Liver (tissue), 9 donors: ENCODE data around the gene LRRD1. TPM values are rescaled to one million over a fixed set of nuclear protein-coding genes. Genes with fewer than 3 reads are reported as not detected.

Experiments used
- DNase-seq: peaks from one replicate; pipeline ENCODE4 v3.0.0-alpha.2; 2017; ENCODE audit warnings: low spot score
- H3K27ac ChIP-seq, 2 donors: one replicate each; pipeline ENCODE4 v1.7.0; 2013; ENCODE audit warnings: inconsistent platforms in 2 of 2, low read length in 2 of 2, control low read depth in 1 of 2, low read depth in 1 of 2, mild to moderate bottlenecking in 1 of 2
- H3K27me3 ChIP-seq, 4 donors: one replicate each; pipeline versions ENCODE4 v1.6.1 to v1.7.0; 2013; ENCODE audit warnings: low read length in 3 of 4, inconsistent platforms in 1 of 4, mild to moderate bottlenecking in 1 of 4, moderate library complexity in 1 of 4; ENCODE audit not compliant: control insufficient read depth in 4 of 4, insufficient read depth in 4 of 4
- H3K36me3 ChIP-seq, 4 donors: one replicate each; pipeline versions ENCODE4 v1.6.1 to v1.7.0; 2013; ENCODE audit warnings: low read length in 3 of 4, mild to moderate bottlenecking in 3 of 4, low read depth in 1 of 4, moderate library complexity in 1 of 4; ENCODE audit not compliant: control insufficient read depth in 4 of 4, insufficient read depth in 3 of 4
- H3K4me1 ChIP-seq, 4 donors: one replicate each; pipeline versions ENCODE4 v1.6.1 to v1.7.0; 2013; ENCODE audit warnings: low read length in 3 of 4, mild to moderate bottlenecking in 3 of 4, moderate library complexity in 1 of 4; ENCODE audit not compliant: control insufficient read depth in 4 of 4, insufficient read depth in 4 of 4
- H3K4me3 ChIP-seq, 3 donors: one replicate each; pipeline versions ENCODE4 v1.6.1 to v1.7.0; 2013; ENCODE audit warnings: low read length in 3 of 3, control low read depth in 1 of 3, low read depth in 1 of 3, mild to moderate bottlenecking in 1 of 3
- H3K9ac ChIP-seq, 2 donors: one replicate each; pipeline ENCODE4 v1.7.0; 2013; ENCODE audit warnings: low read length in 2 of 2, mild to moderate bottlenecking in 2 of 2, moderate library complexity in 2 of 2, control low read depth in 1 of 2, low read depth in 1 of 2
- H3K9me3 ChIP-seq, 4 donors: one replicate each; pipeline versions ENCODE4 v1.6.1 to v1.7.0; 2013; ENCODE audit warnings: low read length in 3 of 4; ENCODE audit not compliant: control insufficient read depth in 4 of 4
- EGR1 ChIP-seq, 2 donors: IDR thresholded peaks; 2 replicates each; pipeline ENCODE4 v1.6.1; 2016 to 2018; ENCODE audit warnings: antibody characterized with exemption in 2 of 2, low read depth in 2 of 2
- FOXA1 ChIP-seq: IDR thresholded peaks from 2 replicates; pipeline ENCODE4 v1.6.1; 2016; ENCODE audit warnings: antibody characterized with exemption
- FOXA2 ChIP-seq: IDR thresholded peaks from 2 replicates; pipeline ENCODE4 v1.6.1; 2016; ENCODE audit warnings: antibody characterized with exemption
- GABPA ChIP-seq, 2 donors: IDR thresholded peaks in 1 of 2; conservative IDR thresholded peaks in 1 of 2; 2 replicates each; pipeline ENCODE4 v1.6.1; 2016; ENCODE audit warnings: antibody characterized with exemption in 2 of 2, mild to moderate bottlenecking in 1 of 2, moderate library complexity in 1 of 2
- HNF4A ChIP-seq, 2 donors: conservative IDR thresholded peaks; 2 replicates each; pipeline ENCODE4 v1.6.1; 2016; ENCODE audit warnings: antibody characterized with exemption in 2 of 2, mild to moderate bottlenecking in 2 of 2
- HNF4G ChIP-seq: IDR thresholded peaks from 2 replicates; pipeline ENCODE4 v1.6.1; 2016; ENCODE audit warnings: antibody characterized with exemption
- JUND ChIP-seq, 2 donors: IDR thresholded peaks; 2 replicates each; pipeline ENCODE4 v1.6.1; 2016; ENCODE audit warnings: antibody characterized with exemption in 2 of 2
- NR2F2 ChIP-seq: IDR thresholded peaks from 2 replicates; pipeline ENCODE4 v1.6.1; 2016; ENCODE audit warnings: antibody characterized with exemption
- RAD21 ChIP-seq, 2 donors: IDR thresholded peaks; 2 replicates each; pipeline ENCODE4 v1.6.1; 2016; ENCODE audit warnings: antibody characterized with exemption in 2 of 2, mild to moderate bottlenecking in 2 of 2
- RXRA ChIP-seq, 2 donors: IDR thresholded peaks; 2 replicates each; pipeline ENCODE4 v1.6.1; 2017 to 2018; ENCODE audit warnings: antibody characterized with exemption in 2 of 2, mild to moderate bottlenecking in 1 of 2
- SP1 ChIP-seq: IDR thresholded peaks from 2 replicates; pipeline ENCODE4 v1.6.1; 2018; ENCODE audit warnings: antibody characterized with exemption, mild to moderate bottlenecking
- TAF1 ChIP-seq: conservative IDR thresholded peaks from 2 replicates; pipeline ENCODE4 v1.6.1; 2016; ENCODE audit warnings: antibody characterized with exemption, mild to moderate bottlenecking
- YY1 ChIP-seq: IDR thresholded peaks from 2 replicates; pipeline ENCODE4 v1.6.1; 2016; ENCODE audit warnings: antibody characterized with exemption, mild to moderate bottlenecking
- WGBS: extraction: QIAGEN DNeasy Blood & Tissue Kit; methylation state at CpG from one replicate; pipeline ENCODE4 v1.1.7; 2013; 5-methylcytosine and 5-hydroxymethylcytosine counted together
- polyA plus RNA-seq, 2 donors: library from polyadenylated mRNA; stranded (reverse) in 1 of 2; unstranded in 1 of 2; fragments of 200-250 nt in 1 of 2; fragments of >200 nt in 1 of 2; fragmentation: Nextera tagmentation in 1 of 2; extraction: Ambion mirVana in 1 of 2; gene quantifications; one replicate each; pipeline versions ENCODE4 v1.2.1 to v1.2.3, GENCODE V29; 2013 to 2015
- total RNA-seq, 2 donors: library from RNA; depleted of rRNA; stranded (reverse); fragments of >200 nt; gene quantifications; one replicate each; pipeline ENCODE4 v1.2.3, GENCODE V29; 2014
- TF ChIP-seq, protein P1 (sequence below): IDR thresholded peaks from 2 replicates; pipeline ENCODE4 v1.6.1; 2016; ENCODE audit warnings: antibody characterized with exemption
- TF ChIP-seq, protein P2 (sequence below): fragments of 150-350 bp; IDR thresholded peaks from 2 replicates; pipeline ENCODE4 v1.5.1; 2017; ENCODE audit warnings: improper control_type of control experiment, low read depth, low read length; ENCODE audit not compliant: missing input control
- TF ChIP-seq, protein P3 (sequence below): IDR thresholded peaks from 2 replicates; pipeline ENCODE4 v1.6.1; 2016; ENCODE audit warnings: antibody characterized with exemption
- TF ChIP-seq, protein P4 (sequence below): IDR thresholded peaks from 2 replicates; pipeline ENCODE4 v1.6.1; 2016; ENCODE audit warnings: antibody characterized with exemption, mild to moderate bottlenecking
- TF ChIP-seq, protein P5 (sequence below): IDR thresholded peaks from 2 replicates; pipeline ENCODE4 v1.6.1; 2016; ENCODE audit warnings: antibody characterized with exemption
- donor health status: healthy.
- donor health status: healthy.
- donor health status: healthy.
- donor health status: healthy.
- donor health status: healthy.

Gene LRRD1
- total and polyA plus RNA-seq, 4 donors: not detected

GRCh38 chr7:92131093-92131492 lies 47.8 kb downstream of the LRRD1 start:
- Histone ChIP-seq H3K4me3 (no peak overlapping the region), H3K36me3 (peaks cover 5 to 34% (median 30%) of the 10 kb centered on the region in 4 donors), H3K27me3 (no peaks in the 10 kb centered on the region), H3K9me3 (no peaks in the 10 kb centered on the region), H3K4me1 (peaks cover 2 to 25% (median 13%) of the 10 kb centered on the region in 4 donors), H3K9ac (no peak overlapping the region), H3K27ac (no peak overlapping the region)
- no peak for DNase-seq
- no peak for TF ChIP-seq YY1
- TF ChIP-seq, protein P1, sequence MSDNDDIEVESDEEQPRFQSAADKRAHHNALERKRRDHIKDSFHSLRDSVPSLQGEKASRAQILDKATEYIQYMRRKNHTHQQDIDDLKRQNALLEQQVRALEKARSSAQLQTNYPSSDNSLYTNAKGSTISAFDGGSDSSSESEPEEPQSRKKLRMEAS: no peak
- TF ChIP-seq TAF1: no peak
- TF ChIP-seq, protein P2, sequence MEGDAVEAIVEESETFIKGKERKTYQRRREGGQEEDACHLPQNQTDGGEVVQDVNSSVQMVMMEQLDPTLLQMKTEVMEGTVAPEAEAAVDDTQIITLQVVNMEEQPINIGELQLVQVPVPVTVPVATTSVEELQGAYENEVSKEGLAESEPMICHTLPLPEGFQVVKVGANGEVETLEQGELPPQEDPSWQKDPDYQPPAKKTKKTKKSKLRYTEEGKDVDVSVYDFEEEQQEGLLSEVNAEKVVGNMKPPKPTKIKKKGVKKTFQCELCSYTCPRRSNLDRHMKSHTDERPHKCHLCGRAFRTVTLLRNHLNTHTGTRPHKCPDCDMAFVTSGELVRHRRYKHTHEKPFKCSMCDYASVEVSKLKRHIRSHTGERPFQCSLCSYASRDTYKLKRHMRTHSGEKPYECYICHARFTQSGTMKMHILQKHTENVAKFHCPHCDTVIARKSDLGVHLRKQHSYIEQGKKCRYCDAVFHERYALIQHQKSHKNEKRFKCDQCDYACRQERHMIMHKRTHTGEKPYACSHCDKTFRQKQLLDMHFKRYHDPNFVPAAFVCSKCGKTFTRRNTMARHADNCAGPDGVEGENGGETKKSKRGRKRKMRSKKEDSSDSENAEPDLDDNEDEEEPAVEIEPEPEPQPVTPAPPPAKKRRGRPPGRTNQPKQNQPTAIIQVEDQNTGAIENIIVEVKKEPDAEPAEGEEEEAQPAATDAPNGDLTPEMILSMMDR: no peak
- no peak for TF ChIP-seq GABPA (IDR thresholded peaks at IDR 0.05 in 1 of 2, conservative IDR thresholded peaks at IDR 0.05 in 1 of 2)
- TF ChIP-seq, protein P3, sequence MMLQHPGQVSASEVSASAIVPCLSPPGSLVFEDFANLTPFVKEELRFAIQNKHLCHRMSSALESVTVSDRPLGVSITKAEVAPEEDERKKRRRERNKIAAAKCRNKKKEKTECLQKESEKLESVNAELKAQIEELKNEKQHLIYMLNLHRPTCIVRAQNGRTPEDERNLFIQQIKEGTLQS: no peak
- no peak for TF ChIP-seq HNF4A (conservative IDR thresholded peaks at IDR 0.05)
- TF ChIP-seq NR2F2: no peak
- TF ChIP-seq RAD21 (IDR thresholded peaks at IDR 0.05): no peak
- TF ChIP-seq, protein P4, sequence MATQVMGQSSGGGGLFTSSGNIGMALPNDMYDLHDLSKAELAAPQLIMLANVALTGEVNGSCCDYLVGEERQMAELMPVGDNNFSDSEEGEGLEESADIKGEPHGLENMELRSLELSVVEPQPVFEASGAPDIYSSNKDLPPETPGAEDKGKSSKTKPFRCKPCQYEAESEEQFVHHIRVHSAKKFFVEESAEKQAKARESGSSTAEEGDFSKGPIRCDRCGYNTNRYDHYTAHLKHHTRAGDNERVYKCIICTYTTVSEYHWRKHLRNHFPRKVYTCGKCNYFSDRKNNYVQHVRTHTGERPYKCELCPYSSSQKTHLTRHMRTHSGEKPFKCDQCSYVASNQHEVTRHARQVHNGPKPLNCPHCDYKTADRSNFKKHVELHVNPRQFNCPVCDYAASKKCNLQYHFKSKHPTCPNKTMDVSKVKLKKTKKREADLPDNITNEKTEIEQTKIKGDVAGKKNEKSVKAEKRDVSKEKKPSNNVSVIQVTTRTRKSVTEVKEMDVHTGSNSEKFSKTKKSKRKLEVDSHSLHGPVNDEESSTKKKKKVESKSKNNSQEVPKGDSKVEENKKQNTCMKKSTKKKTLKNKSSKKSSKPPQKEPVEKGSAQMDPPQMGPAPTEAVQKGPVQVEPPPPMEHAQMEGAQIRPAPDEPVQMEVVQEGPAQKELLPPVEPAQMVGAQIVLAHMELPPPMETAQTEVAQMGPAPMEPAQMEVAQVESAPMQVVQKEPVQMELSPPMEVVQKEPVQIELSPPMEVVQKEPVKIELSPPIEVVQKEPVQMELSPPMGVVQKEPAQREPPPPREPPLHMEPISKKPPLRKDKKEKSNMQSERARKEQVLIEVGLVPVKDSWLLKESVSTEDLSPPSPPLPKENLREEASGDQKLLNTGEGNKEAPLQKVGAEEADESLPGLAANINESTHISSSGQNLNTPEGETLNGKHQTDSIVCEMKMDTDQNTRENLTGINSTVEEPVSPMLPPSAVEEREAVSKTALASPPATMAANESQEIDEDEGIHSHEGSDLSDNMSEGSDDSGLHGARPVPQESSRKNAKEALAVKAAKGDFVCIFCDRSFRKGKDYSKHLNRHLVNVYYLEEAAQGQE: no peak
- TF ChIP-seq SP1: no peak
- no peak for TF ChIP-seq HNF4G
- TF ChIP-seq, protein P5, sequence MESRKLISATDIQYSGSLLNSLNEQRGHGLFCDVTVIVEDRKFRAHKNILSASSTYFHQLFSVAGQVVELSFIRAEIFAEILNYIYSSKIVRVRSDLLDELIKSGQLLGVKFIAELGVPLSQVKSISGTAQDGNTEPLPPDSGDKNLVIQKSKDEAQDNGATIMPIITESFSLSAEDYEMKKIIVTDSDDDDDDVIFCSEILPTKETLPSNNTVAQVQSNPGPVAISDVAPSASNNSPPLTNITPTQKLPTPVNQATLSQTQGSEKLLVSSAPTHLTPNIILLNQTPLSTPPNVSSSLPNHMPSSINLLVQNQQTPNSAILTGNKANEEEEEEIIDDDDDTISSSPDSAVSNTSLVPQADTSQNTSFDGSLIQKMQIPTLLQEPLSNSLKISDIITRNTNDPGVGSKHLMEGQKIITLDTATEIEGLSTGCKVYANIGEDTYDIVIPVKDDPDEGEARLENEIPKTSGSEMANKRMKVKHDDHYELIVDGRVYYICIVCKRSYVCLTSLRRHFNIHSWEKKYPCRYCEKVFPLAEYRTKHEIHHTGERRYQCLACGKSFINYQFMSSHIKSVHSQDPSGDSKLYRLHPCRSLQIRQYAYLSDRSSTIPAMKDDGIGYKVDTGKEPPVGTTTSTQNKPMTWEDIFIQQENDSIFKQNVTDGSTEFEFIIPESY: no peak
- no peak for TF ChIP-seq JUND (IDR thresholded peaks at IDR 0.05)
- TF ChIP-seq EGR1 (IDR thresholded peaks at IDR 0.05; ENCODE audit: low read depth in 2 of 2): no peak
- TF ChIP-seq FOXA2: no peak
- no peak for TF ChIP-seq RXRA (IDR thresholded peaks at IDR 0.05)
- TF ChIP-seq FOXA1: no peak
- 83% methylated on average over 5 of the region's 5 CpGs for WGBS
